K562 (cell line): ENCODE measurements around the gene SOS1.

ENCODE experiments used
- HSF4 ChIP-seq: fragments of 250-450 bp; sonication (Bioruptor Pico); IDR thresholded peaks from 2 replicates; pipeline ENCODE4 v2.1.2; 2022; ENCODE audit warnings: mild to moderate bottlenecking, moderate library complexity, borderline replicate concordance
- ID3 ChIP-seq, 2 experiments: fragments of 250-450 bp in 1 of 2; fragments of 450-650 bp in 1 of 2; sonication (Bioruptor Pico) in 1 of 2; IDR thresholded peaks; 2 replicates each; pipeline versions ENCODE4 v1.6.1 to v1.8.0; 2016 to 2021; ENCODE audit warnings: mild to moderate bottlenecking in 2 of 2, moderate library complexity in 2 of 2, missing compliant biosample characterization in 1 of 2, missing genetic modification characterization in 1 of 2
- KLF10 ChIP-seq: fragments of 250-450 bp; sonication (Bioruptor Pico); IDR thresholded peaks from 2 replicates; pipeline ENCODE4 v1.6.1; 2021; ENCODE audit warnings: matching md5 sums
- NRF1 ChIP-seq, 2 experiments: fragments of 450-650 bp; IDR thresholded peaks in 1 of 2; conservative IDR thresholded peaks in 1 of 2; 2 replicates each; pipeline ENCODE4 v1.6.1; 2014; ENCODE audit warnings: mild to moderate bottlenecking in 2 of 2
- RHOXF2B ChIP-seq: fragments of 250-450 bp; sonication (Bioruptor Pico); conservative IDR thresholded peaks from 2 replicates; pipeline ENCODE4 v1.5.1; 2021
- TF ChIP-seq, protein P1 (sequence below), 3 experiments: IDR thresholded peaks in 2 of 3; conservative IDR thresholded peaks in 1 of 3; 2 replicates each; pipeline ENCODE4 v1.5.1; 2011 to 2012; ENCODE audit warnings: low read length in 3 of 3, mild to moderate bottlenecking in 3 of 3, control low read depth in 2 of 3, improper control_type of control experiment in 1 of 3, inconsistent platforms in 1 of 3, low read depth in 1 of 3, mixed read lengths in 1 of 3, moderate library complexity in 1 of 3; ENCODE audit not compliant: insufficient read depth in 2 of 3

DNA sequence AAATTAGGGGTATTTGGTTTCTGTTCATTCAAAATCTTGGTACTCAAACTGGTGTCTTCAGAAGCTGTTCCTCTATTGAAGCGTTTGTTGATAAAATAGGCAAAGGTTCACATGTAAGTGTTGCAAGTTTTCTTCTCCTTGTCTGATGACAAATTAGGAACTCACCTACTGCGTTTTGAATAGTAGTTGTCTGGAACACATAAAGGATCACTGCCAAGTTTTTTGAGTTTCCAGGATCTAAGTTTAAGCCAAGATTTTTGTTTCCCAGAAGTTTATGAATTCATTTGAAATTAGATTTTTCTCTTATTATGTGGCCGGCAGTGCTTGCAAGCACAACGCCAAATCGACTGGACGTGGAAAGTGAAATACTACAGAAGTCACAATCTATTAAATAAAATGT lies 145.8 kb downstream of the SOS1 start:
- TF ChIP-seq NRF1 (conservative IDR thresholded peaks at IDR 0.05 in 1 of 2, IDR thresholded peaks at IDR 0.05 in 1 of 2) (no peak), RHOXF2B (CRISPR knock-in tag) (no peak), HSF4 (CRISPR knock-in tag) (no peak), ID3 (CRISPR knock-in tag; IDR thresholded peaks at IDR 0.05) (no peak), ID3 (tag; IDR thresholded peaks at IDR 0.05) (no peak), KLF10 (no peak)
- TF ChIP-seq, protein P1, sequence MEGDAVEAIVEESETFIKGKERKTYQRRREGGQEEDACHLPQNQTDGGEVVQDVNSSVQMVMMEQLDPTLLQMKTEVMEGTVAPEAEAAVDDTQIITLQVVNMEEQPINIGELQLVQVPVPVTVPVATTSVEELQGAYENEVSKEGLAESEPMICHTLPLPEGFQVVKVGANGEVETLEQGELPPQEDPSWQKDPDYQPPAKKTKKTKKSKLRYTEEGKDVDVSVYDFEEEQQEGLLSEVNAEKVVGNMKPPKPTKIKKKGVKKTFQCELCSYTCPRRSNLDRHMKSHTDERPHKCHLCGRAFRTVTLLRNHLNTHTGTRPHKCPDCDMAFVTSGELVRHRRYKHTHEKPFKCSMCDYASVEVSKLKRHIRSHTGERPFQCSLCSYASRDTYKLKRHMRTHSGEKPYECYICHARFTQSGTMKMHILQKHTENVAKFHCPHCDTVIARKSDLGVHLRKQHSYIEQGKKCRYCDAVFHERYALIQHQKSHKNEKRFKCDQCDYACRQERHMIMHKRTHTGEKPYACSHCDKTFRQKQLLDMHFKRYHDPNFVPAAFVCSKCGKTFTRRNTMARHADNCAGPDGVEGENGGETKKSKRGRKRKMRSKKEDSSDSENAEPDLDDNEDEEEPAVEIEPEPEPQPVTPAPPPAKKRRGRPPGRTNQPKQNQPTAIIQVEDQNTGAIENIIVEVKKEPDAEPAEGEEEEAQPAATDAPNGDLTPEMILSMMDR (IDR thresholded peaks at IDR 0.05 in 2 of 3, conservative IDR thresholded peaks at IDR 0.05 in 1 of 3; ENCODE audit: insufficient read depth in 2 of 3, low read depth in 1 of 3, low read length in 3 of 3), result no peak
